ENCODE measurements around the gene NUPR1. TPM values are rescaled to one million over a fixed set of nuclear protein-coding genes. Genes with fewer than 3 reads are reported as not detected.

Gene NUPR1
- total RNA-seq, 4 donors from 2014 or later: 33.0 to 64.3 (median 42.2) TPM

DNA sequence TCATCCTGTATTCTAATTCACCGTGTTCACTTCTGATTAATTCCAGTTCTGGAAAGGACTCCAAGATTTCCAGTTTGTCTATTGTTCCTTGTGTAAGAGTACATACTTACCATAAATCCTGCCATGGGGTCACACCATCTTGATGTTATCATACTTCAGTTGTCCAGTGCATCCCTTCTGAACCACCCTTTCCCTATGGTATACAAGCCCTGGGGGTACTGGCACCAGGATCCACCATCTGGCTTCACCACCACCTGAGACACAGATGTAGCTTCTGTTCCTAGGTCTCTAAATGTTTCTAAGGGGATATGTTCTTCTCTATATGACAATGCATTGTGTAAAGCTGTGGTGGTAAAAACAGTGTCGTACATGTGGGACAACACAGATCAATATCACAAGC, 36.2 kb upstream of the NUPR1 start:
- DNase-seq (ENCODE audit: low spot score in 2 of 2): no peak
- no peak overlapping the region for H3K4me3 ChIP-seq
- H3K27me3 ChIP-seq: no peaks in the 10 kb centered on the region
- no peak overlapping the region for H3K27ac ChIP-seq
- H3K4me1 ChIP-seq: peaks cover 3% of the 10 kb centered on the region
- TF ChIP-seq EP300 (IDR thresholded peaks at IDR 0.05) (no peak), POLR2A (IDR thresholded peaks at IDR 0.05) (no peak), POLR2AphosphoS5 (IDR thresholded peaks at IDR 0.05) (no peak)
- TF ChIP-seq, protein P1, sequence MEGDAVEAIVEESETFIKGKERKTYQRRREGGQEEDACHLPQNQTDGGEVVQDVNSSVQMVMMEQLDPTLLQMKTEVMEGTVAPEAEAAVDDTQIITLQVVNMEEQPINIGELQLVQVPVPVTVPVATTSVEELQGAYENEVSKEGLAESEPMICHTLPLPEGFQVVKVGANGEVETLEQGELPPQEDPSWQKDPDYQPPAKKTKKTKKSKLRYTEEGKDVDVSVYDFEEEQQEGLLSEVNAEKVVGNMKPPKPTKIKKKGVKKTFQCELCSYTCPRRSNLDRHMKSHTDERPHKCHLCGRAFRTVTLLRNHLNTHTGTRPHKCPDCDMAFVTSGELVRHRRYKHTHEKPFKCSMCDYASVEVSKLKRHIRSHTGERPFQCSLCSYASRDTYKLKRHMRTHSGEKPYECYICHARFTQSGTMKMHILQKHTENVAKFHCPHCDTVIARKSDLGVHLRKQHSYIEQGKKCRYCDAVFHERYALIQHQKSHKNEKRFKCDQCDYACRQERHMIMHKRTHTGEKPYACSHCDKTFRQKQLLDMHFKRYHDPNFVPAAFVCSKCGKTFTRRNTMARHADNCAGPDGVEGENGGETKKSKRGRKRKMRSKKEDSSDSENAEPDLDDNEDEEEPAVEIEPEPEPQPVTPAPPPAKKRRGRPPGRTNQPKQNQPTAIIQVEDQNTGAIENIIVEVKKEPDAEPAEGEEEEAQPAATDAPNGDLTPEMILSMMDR (IDR thresholded peaks at IDR 0.05): no peak
- 83% methylated on average over 2 of the region's 2 CpGs for WGBS
- H3K36me3 ChIP-seq: no peaks in the 10 kb centered on the region
- no peaks in the 10 kb centered on the region for H3K9me3 ChIP-seq

DNA sequence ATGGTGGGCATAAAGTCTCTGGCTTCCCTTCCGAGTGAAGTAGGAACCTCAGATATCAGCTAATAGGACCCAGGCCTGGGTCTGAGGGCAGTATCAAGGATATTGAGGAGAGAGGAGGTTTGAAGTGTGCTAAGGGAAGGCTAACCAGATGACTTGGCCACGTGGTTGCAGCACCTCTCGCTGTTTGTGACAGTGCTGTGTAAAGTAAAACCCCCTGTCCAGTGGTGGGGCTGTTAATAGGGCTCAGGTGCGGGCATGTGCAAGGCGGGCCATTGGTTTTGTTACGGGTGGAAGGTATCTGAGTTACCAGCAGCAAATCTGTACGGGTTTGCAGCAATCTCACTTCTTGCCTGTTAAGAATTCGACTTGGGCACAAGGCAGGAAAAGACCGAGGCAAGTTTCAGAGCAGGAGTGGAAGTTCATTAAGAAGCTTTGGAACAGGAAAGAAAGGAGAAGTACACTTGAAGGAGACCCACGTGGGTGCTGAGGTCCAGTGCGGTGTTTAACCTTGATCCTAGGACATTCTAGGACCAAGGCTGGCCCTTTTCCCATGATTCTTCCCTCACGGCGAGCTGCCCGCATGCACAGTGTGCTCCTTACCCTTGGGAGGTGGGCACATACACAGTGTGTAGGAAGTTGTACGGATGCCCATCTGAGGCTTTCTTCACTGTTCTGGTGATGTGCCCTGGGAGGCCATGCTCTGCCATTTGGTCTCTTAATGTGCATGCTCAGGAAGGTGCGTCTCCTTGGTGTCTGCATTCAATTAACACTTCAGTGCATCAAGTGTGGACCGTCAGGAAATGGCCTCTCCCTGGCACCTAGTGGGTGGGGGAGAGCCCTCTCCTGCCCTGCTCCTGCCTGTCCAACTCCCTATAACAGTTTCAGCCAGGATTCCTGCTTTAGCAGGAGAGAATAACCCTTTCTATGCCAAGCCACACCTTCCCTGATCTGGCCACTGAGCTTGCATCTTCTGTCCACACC, 35.3 kb upstream of the NUPR1 start:
- H3K36me3 ChIP-seq: no peaks in the 10 kb centered on the region
- no peak for DNase-seq (ENCODE audit: low spot score in 2 of 2)
- TF ChIP-seq POLR2A (IDR thresholded peaks at IDR 0.05): no peak
- no peak for TF ChIP-seq EP300 (IDR thresholded peaks at IDR 0.05)
- no peak for TF ChIP-seq POLR2AphosphoS5 (IDR thresholded peaks at IDR 0.05)
- TF ChIP-seq, protein P1 (IDR thresholded peaks at IDR 0.05): no peak
- 84% methylated on average over 13 of the region's 17 CpGs for WGBS
- no peak overlapping the region for H3K27ac ChIP-seq
- no peaks in the 10 kb centered on the region for H3K9me3 ChIP-seq
- H3K27me3 ChIP-seq: no peaks in the 10 kb centered on the region
- peaks cover 3% of the 10 kb centered on the region for H3K4me1 ChIP-seq
- no peak overlapping the region for H3K4me3 ChIP-seq

DNA sequence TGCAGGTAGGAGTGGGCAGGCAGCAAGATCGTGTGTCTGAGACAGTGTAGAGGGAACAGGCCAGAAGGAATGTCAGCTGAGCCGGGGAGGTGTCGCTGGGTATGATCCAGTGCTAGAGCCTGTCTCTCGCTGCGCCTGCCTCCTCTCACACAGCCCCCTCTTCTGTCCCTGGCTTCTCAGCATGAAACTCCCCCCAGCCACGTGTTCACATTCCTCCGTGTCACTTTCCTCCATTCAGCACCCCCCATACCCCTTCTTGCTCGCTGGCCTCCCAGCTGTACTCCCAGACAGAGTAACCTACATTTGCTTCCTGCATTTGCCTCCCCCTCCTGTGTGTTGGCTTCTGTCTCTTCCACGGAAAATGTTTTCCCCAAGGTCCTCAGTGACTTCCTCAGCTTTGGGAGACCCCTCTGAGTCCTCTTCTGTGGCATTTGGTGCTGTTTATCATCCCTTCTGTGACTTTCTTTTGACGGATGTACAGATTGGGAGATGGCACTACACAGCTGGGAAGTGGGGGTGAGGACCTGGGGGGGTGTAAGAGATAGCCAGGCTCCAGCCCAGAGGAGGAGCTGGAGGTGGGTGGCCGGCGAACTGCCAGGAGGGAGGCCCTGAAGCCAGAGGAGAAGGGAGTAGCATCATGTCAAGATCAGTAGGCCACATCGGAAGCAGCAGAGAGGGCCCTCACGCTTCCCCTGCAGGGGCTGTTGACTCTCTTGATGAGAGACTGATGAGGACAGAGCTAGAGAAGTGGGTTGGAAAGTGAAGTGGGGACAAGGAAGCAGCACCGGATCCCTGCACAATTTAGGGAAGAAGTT, 34.1 kb upstream of the NUPR1 start:
- no peak overlapping the region for H3K27ac ChIP-seq
- WGBS: 55% methylated on average over 15 of the region's 15 CpGs

DNA sequence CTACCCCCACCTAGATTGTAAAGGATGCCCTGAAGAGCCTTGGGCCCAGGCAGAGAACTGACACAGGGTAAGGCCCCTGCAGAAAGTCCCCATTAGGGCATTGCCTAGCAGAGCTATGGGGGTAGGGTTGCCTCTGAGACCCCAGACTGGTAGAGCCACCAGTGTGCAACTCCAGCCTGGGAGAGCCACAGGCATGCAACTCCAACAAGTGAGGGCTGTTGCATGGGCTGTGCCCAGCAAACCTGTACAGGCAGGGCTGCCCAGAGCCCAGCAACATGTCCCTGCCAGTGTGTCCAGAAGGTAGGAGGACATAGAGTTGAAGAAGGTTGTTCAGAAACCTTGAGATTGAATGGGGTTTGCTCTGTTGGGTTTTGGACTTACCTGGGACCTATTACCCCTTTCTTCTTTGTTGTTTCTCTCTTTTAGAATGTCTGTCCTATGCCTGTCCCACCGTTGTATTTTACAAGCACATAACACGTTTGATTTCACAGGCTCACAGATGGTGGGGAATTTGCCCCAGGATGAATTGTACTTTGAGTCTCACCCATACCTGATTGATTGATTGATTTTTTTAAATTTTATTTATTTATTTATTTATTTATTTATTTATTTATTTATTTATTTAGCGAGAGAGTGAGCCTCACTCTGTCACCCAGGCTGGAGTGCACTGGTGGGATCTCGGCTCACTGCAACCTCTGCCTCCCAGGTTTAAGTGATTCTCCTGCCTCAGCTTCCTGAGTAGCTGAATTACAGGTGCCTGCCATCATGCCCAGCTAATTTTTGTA, 31.4 kb upstream of the NUPR1 start:
- H3K4me3 ChIP-seq: no peak overlapping the region
- no peak overlapping the region for H3K27ac ChIP-seq
- H3K27me3 ChIP-seq: no peaks in the 10 kb centered on the region
- WGBS: 93% methylated on average over 4 of the region's 4 CpGs
- TF ChIP-seq POLR2A (IDR thresholded peaks at IDR 0.05): no peak
- TF ChIP-seq POLR2AphosphoS5 (IDR thresholded peaks at IDR 0.05): no peak
- TF ChIP-seq, protein P1 (IDR thresholded peaks at IDR 0.05): no peak
- TF ChIP-seq EP300 (IDR thresholded peaks at IDR 0.05): no peak
- no peak for DNase-seq (ENCODE audit: low spot score in 2 of 2)
- H3K9me3 ChIP-seq: peaks cover 9% of the 10 kb centered on the region
- H3K36me3 ChIP-seq: no peaks in the 10 kb centered on the region
- peaks cover 3% of the 10 kb centered on the region for H3K4me1 ChIP-seq

More for the DNA sequence above, 34.1 kb upstream of the NUPR1 start:
- Histone ChIP-seq H3K9me3 (no peaks in the 10 kb centered on the region), H3K4me1 (peaks cover 3% of the 10 kb centered on the region), H3K36me3 (no peaks in the 10 kb centered on the region), H3K27me3 (no peaks in the 10 kb centered on the region), H3K4me3 (no peak overlapping the region)
- TF ChIP-seq, protein P1 (IDR thresholded peaks at IDR 0.05): no peak
- TF ChIP-seq EP300 (IDR thresholded peaks at IDR 0.05): no peak
- no peak for DNase-seq (ENCODE audit: low spot score in 2 of 2)
